NCI-H345 treated with DMSO at 0.1 percent for 48 hours (cell line): ENCODE results near the gene MYO1C.
A peak's percentile ranks its signal among the peaks of the same experiment; 100 is the strongest.

Experiments used
- DNase-seq: peaks from one replicate; lab custom pipeline; 2025; ENCODE audit not compliant: unreplicated experiment; lab: John Stamatoyannopoulos, UW

MYO1C gene

GRCh38 chr17:1486802-1487695, 5.4 kb downstream of the MYO1C start:
- DNase-seq = peak; percentile 46

- no peak for DNase-seq
These were observed 6.8 kb downstream of the MYO1C start for GRCh38 chr17:1485423-1486376.

- DNase-seq = peak; percentile 45
These were observed 7.6 kb downstream of the MYO1C start for GRCh38 chr17:1484676-1485422.

GRCh38 chr17:1484060-1484535, 8.4 kb downstream of the MYO1C start:
- no peak for DNase-seq

GRCh38 chr17:1482680-1483079, 9.8 kb downstream of the MYO1C start:
- no peak for DNase-seq

DNA sequence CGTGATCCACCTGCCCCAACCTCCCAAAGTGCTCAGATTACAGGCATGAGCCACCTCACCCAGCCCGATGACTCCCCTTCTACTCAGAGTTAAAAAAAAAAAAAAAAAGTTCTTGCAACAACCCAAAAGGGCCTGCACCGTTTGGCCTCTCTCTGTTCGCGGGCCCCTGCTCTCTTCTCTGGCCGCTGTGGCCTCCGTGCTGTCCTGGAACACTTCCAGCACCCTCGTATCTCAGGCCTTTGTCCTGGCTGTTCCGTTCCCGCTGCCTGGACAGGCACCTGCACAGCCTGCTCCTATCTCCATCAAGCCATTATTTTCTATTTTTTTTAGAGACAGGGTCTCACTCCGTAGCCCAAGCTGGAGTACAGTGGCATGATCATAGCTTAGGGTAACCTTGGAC, 10.8 kb downstream of the MYO1C start:
- no peak for DNase-seq

DNA sequence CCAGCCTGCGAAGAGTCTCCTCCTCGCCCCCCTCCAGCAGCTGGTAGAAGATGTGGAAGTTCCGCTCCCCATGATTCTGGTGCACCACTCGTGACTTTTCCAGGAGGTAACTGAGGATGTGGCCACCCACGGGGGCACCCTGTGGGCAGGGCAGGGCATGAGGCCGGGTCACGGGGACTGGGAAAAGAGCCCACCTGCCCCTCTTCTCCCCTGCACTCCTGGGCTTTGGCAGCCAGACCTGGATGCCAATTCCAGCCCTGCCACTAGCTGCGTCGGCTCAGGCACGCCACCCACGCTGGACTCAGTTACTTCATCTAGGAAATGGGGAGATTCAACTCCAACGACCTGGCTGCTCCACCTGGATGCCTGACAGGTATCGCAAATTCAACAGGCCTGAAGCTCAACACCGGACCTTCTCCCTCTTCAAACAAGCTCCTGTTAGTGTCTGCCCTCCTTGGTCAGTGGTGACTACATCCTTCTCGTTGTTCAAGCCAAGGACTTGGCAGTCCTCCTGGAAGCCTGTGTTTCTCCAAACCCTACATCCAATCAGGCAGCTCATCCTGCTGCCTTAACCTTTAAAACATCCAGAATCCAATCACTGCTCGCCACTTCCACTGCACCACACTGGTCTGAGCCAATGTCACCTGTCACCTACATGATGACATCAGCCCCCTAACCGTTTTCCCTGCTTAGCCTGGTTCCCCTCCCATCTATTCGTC, 11.6 kb downstream of the MYO1C start:
- DNase-seq = no peak

DNA sequence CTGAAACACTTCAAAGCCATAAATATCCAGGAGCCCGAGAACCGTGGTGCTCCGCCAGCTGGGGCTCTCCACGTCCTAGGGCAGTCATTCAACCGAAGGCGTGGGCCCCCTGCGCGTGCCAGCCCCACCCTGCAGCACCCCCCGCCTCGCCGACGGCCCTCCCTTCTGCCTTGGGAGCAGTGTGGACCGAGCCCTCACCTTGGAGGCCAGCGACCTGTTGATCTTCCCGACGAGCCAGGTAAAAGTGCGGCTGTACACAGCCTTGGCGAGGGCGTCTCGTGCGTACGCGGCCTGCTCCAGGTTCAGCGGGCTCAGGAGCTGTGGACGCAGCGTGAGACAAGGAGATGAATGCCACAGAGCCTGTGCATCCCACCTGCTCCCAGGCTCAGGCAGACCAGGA, 14.1 kb downstream of the MYO1C start:
- no peak for DNase-seq

DNA sequence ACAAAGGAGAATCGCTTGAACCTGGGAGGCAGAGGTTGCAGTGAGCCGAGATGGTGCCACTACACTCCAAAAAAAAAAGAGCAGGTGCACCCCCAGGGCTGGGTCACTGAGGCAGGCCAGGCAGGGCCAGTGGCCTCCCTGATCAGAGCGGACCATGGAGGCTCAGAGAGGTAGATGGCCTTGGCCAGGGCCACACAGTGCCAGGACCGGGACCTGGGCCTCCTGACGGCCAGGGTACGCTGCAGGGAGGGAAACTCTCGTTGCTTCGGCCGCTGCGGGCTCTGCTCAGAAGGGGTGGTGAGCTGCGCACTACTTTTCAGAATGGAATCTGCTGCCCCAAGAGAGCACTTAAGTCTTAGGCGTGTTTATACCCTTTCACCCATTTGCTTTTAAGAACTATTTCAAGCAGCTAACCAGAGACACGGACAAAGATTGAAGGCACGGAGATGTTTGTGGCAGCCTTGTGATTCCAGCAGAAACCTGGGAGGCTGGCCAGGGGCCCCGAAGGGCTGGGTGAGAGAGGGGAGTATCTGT, 17.1 kb downstream of the MYO1C start:
- DNase-seq = no peak

- DNase-seq = no peak
These were observed 17.9 kb downstream of the MYO1C start for GRCh38 chr17:1474402-1475189.

DNA sequence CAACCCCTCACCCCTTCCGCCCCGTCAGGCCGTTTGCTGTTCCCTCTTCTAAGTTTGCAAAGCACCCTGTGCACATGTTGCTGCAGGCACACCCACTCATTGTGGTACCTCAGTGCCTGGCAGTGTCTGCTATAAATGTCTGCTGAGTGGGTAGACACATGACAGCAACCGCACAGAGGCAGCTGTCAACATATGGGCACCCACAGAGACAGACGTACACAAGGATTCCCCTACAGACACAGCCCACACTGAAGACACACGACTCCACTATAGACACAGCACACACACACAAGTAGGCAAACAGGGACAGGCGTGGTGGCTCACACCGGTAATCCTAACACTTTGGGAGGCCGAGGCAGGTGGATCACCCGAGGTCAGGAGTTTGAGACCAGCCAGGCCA, 18.6 kb downstream of the MYO1C start:
- DNase-seq = no peak

DNA sequence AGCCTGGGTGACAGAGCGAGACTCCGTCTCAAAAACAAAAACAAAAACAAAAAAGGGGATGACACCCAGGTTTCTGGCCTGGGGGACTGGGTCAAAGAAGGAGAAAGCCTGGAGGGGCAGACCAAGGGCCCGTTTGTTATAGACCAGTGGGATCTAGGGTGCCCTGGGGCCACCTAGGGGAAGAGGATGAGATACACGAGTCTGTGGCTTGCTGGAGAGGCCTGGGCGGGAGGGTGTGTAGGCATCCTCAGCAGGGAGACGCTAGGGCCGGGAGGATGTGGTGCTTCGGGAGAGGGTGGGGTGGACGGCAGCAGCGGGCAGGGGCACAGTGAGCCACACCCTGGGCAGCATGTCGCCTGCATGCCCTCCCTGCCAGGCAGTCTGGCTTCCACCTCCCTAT, 19.3 kb downstream of the MYO1C start:
- no peak for DNase-seq

DNA sequence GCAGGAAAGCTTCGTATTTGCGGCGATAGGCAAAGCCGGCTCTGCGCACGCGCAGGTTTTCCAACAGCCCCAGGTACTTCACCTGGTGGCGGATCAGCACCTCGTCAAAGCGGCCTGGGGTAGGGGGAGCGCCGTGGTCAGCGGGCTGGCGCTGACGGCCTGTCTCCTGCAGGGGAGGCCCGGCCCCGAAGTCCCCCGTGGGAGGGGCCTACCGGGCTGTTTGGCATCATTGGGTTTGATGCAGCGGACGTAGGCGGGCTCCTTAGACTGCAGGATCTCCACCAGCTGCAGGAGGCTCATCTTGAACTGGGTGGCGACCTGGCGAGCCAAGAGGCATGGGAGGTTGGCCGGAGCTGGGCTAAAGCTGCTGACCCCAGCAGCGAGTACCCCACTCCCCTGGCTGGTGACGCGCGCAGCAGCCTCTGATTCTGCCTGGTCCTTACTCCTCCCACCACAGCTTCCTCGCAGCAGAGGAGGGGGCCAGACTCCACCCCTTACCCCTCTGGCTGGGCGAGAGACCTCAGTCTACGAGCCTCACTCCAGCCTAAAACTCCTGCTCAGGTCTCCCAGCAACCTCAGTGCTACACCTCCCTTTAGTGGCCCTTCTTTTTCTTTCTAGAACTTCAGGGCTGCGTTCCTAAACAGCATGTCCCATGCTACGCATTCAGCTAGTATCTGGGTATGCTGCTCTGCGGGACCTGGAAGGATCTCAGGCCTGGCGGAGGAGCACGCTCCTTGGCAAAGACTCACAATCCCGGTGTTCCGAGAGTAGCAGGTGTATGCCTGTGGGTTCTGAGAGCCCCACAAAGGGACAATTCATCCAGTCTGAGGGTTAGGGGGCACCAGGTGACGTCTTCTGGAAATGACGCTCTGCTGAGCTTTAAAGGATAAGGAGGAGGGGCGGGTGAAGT, 20.3 kb downstream of the MYO1C start:
- no peak for DNase-seq

DNA sequence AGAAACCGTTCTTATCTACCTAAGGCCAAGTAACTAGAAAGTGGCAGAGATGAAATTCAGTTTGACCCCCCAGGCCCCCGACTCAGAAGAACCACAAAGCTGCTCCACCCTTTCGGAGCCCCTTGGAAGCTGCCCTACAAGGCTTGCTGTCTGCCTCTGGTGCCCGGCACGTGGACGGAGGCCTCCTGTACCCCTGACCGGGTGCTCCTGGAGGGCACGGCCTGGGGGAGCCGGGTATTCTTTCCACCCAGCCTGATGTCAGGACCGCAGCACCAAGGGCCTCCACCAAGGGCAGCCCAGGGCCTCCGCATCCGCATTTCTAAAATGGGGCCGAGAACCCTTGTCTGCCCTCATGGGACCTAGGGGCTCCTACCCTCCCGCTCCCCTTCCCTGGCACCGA, 21.0 kb downstream of the MYO1C start:
- no peak for DNase-seq

DNA sequence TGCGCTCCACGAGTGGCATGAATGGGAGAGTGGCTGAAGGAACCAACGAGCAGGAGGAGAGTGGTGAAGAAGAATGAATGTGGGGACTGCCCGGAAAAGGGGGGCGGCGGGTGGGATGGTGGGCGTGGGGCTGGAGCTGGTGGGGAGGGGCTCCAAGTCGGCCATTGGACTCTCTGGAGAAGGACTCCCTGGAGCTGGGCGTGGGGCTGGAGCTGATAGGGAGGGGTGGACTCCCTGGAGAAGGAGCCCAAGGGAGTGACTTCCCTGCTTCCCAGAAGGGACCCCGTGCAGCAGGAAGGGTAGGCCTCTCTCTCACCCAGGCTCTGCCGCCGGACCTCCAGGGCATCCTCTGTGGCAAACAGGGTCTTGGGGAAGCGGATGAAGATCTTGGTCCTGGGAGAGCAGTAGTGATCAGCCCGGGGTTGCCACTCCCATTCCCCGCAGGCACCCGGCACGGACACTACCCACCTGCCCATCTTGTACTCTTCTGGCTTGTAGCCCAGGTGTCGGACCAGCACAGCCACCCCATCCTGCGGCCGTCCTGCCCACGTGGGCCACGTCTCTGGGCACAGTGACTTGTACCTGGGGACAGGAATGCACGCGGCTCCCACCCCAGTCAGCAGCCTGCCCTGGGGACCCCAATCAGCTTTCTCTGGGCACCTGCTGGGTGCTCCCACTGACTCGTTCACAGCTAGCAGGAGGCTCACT, 21.6 kb downstream of the MYO1C start:
- no peak for DNase-seq

DNA sequence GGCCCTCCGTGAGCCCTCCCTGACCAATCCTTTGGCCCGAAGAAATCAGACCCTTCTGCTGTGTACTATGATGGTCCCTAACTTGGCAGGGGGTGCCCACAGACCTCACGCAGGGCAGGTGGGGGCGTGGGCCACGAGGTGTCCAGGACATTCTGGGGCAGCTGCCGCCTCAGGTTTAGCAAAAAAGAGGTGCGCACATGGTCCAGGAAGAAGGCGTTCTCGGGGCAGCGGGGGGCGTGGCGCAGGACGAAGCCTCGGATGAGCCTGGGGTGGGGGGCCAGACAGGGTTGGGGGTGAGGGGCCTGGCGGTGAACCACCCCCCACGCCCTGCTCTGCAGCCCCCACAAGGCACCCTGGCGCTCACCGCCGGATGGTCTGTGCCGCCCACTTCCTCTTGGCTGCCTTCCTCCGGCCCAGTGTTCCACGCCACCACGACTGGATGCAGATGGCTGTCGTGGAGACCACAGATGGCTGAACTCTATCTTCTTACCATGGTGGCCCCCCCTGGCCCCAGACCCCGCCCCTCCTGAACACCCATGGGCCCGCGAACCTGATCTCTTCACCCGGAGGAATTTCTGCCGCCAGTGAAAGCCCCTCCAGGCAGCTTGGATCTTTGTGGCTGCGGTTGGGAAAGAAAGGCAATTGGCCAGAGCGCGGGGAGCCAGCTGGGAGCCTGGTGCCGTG, 22.3 kb downstream of the MYO1C start:
- DNase-seq = no peak

GRCh38 chr17:1469231-1469852, 23.1 kb downstream of the MYO1C start:
- no peak for DNase-seq
